PC-9 (cell line): Measurements from ENCODE around the gene ANO4.

Experiments
- EZH2 ChIP-seq: fragments of 200-600 bp; sonication (generic); IDR thresholded peaks from 2 replicates; pipeline ENCODE4 v1.8.0; 2017; ENCODE audit warnings: antibody characterized with exemption, low read depth
- TF ChIP-seq, protein P1 (sequence below): fragments of 200-600 bp; sonication (generic); conservative IDR thresholded peaks from 2 replicates; pipeline ENCODE4 v1.6.1; 2017; ENCODE audit warnings: mixed run types, antibody characterized with exemption, mild to moderate bottlenecking, moderate library complexity

DNA sequence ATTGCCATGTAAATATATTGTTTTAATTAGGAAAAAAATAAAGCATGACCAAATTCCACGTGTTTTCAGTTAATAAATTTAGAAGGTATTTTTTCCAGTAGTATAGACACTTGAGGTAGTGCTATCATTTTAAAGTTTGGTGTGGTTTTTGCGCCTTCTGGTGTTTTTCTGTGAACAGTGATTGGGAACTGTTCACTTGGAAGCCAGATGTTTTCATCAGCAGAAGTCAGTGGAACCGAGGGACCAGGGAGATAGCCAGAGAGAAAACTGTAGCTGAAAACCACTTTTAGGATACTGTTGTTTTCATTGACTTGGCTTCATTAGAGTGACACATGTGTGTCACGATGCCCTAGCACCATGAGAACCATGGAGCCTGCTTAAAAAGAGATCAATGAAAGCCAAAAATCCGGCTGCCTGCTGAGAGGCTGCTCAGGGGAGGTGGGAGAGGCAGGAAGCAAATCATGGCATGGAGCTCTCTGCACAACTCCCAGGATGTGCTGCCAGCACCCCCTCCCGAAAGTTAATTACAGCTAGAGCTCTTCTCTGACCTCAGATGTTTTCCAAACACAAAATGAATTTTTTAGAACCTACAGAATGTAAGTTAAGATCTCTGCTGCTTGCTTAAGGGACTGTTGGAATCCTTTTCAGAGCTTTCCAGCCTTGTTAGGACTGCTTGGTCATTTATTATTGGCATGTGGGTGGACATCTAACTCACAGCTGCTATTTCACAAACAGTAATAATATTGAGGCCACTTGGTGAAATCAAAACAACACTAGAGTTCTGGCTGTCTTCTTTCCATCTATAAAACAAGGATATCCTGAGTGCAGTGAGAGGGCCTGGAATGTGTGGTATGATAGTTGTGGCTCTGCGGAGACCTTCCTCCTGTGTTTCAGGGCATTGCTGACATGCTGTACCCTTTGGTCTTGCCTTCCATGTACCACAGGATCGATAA, 192.3 kb downstream of the ANO4 start:
- TF ChIP-seq, protein P1, sequence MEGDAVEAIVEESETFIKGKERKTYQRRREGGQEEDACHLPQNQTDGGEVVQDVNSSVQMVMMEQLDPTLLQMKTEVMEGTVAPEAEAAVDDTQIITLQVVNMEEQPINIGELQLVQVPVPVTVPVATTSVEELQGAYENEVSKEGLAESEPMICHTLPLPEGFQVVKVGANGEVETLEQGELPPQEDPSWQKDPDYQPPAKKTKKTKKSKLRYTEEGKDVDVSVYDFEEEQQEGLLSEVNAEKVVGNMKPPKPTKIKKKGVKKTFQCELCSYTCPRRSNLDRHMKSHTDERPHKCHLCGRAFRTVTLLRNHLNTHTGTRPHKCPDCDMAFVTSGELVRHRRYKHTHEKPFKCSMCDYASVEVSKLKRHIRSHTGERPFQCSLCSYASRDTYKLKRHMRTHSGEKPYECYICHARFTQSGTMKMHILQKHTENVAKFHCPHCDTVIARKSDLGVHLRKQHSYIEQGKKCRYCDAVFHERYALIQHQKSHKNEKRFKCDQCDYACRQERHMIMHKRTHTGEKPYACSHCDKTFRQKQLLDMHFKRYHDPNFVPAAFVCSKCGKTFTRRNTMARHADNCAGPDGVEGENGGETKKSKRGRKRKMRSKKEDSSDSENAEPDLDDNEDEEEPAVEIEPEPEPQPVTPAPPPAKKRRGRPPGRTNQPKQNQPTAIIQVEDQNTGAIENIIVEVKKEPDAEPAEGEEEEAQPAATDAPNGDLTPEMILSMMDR, result no peak
- no peak for TF ChIP-seq EZH2
